Neuronal stem cell (in vitro differentiated cells): ENCODE data around the gene SNAPC2.

ENCODE experiments used
- DNase-seq: peaks from one replicate; pipeline ENCODE4 v3.0.0-alpha.2; 2013; ENCODE audit warnings: low spot score
- H2AFZ ChIP-seq: one replicate; pipeline ENCODE4 v1.6.1; 2013; ENCODE audit warnings: mild to moderate bottlenecking, low read length, inconsistent platforms
- H2AK5ac ChIP-seq: 2 replicates; pipeline ENCODE4 v1.6.1; 2013; ENCODE audit warnings: low read depth, mild to moderate bottlenecking, inconsistent platforms, low read length, moderate library complexity, mixed read lengths
- H2BK120ac ChIP-seq: 2 replicates; pipeline ENCODE4 v1.6.1; 2013; ENCODE audit warnings: low read depth, mild to moderate bottlenecking, inconsistent platforms, low read length, moderate library complexity, mixed read lengths
- H2BK12ac ChIP-seq: one replicate; pipeline ENCODE4 v1.6.1; 2013; ENCODE audit warnings: low read length, inconsistent platforms
- H2BK15ac ChIP-seq: 2 replicates; pipeline ENCODE4 v1.6.1; 2013; ENCODE audit warnings: mild to moderate bottlenecking, low read length, inconsistent platforms, mixed read lengths
- H2BK5ac ChIP-seq: one replicate; pipeline ENCODE4 v1.6.1; 2013; ENCODE audit warnings: inconsistent platforms, mild to moderate bottlenecking, low read length, moderate library complexity
- H3K14ac ChIP-seq: one replicate; pipeline ENCODE4 v1.6.1; 2013; ENCODE audit warnings: low read length, inconsistent platforms
- H3K18ac ChIP-seq: 2 replicates; pipeline ENCODE4 v1.6.1; 2013; ENCODE audit warnings: low read length, inconsistent platforms
- H3K23ac ChIP-seq: 2 replicates; pipeline ENCODE4 v1.6.1; 2013; ENCODE audit warnings: low read depth, mild to moderate bottlenecking, mixed read lengths, low read length, inconsistent platforms; ENCODE audit not compliant: poor library complexity
- H3K27ac ChIP-seq: replicated peaks from 3 replicates; pipeline ENCODE4 v1.5.1; 2013; ENCODE audit warnings: low read length, inconsistent platforms
- H3K27me3 ChIP-seq, 3 experiments: 2 replicates each; pipeline ENCODE4 v1.6.1; 2013; ENCODE audit warnings: low read length in 3 of 3, mild to moderate bottlenecking in 2 of 3, inconsistent platforms in 1 of 3, low read depth in 1 of 3, mixed read lengths in 1 of 3, moderate library complexity in 1 of 3; ENCODE audit not compliant: control insufficient read depth in 3 of 3, insufficient read depth in 3 of 3
- H3K36me3 ChIP-seq, 2 donors: replicated peaks in 1 of 2; 2 replicates each; pipeline ENCODE4 v1.6.1; 2013; ENCODE audit warnings: low read length in 2 of 2; ENCODE audit not compliant: control insufficient read depth in 2 of 2, insufficient read depth in 2 of 2
- H3K4ac ChIP-seq: 2 replicates; pipeline ENCODE4 v1.6.1; 2013; ENCODE audit warnings: inconsistent platforms, mild to moderate bottlenecking, low read length, moderate library complexity
- H3K4me1 ChIP-seq, 2 donors: 1 replicate in 1 of 2; 2 replicates in 1 of 2; pipeline ENCODE4 v1.6.1; 2013; ENCODE audit warnings: low read length in 2 of 2, low read depth in 1 of 2; ENCODE audit not compliant: control insufficient read depth in 2 of 2, insufficient read depth in 1 of 2
- H3K4me2 ChIP-seq: one replicate; pipeline ENCODE4 v1.6.1; 2013; ENCODE audit warnings: mild to moderate bottlenecking, low read length, inconsistent platforms; ENCODE audit not compliant: insufficient read depth, poor library complexity, severe bottlenecking
- H3K4me3 ChIP-seq, 2 donors: 2 replicates each; pipeline ENCODE4 v1.5.1; 2013; ENCODE audit warnings: low read length in 2 of 2, mild to moderate bottlenecking in 2 of 2, inconsistent platforms in 1 of 2, moderate library complexity in 1 of 2
- H3K79me1 ChIP-seq: one replicate; pipeline ENCODE4 v1.6.1; 2013; ENCODE audit warnings: low read depth, mild to moderate bottlenecking, inconsistent platforms, low read length, moderate library complexity
- H3K9ac ChIP-seq: one replicate; pipeline ENCODE4 v1.6.1; 2013; ENCODE audit warnings: mild to moderate bottlenecking, low read depth, low read length, inconsistent platforms; ENCODE audit not compliant: poor library complexity
- H3K9me3 ChIP-seq, 2 donors: replicated peaks in 1 of 2; 2 replicates each; pipeline versions ENCODE3 to v1.6.1; 2013; ENCODE audit warnings: low read length in 2 of 2, mild to moderate bottlenecking in 2 of 2, inconsistent platforms in 1 of 2, low read depth in 1 of 2, mixed read lengths in 1 of 2, moderate library complexity in 1 of 2; ENCODE audit not compliant: control insufficient read depth in 2 of 2, insufficient read depth in 1 of 2
- H4K8ac ChIP-seq: one replicate; pipeline ENCODE4 v1.6.1; 2013; ENCODE audit warnings: low read depth, mild to moderate bottlenecking, inconsistent platforms, low read length, moderate library complexity
- H4K91ac ChIP-seq: one replicate; pipeline ENCODE4 v1.6.1; 2013; ENCODE audit warnings: low read length, low read depth, mild to moderate bottlenecking, inconsistent platforms; ENCODE audit not compliant: poor library complexity
- WGBS, 2 donors: extraction: QIAGEN DNeasy Blood & Tissue Kit; methylation state at CpG; one replicate each; pipeline ENCODE4 v1.1.7; 2013; ENCODE audit warnings: missing lambda C conversion rate in 2 of 2, mixed read lengths in 1 of 2; ENCODE audit not compliant: insufficient read length in 2 of 2, insufficient replicate concordance in 1 of 2; ENCODE audit errors: extremely low coverage in 2 of 2; 5-methylcytosine and 5-hydroxymethylcytosine counted together

SNAPC2 gene

DNA sequence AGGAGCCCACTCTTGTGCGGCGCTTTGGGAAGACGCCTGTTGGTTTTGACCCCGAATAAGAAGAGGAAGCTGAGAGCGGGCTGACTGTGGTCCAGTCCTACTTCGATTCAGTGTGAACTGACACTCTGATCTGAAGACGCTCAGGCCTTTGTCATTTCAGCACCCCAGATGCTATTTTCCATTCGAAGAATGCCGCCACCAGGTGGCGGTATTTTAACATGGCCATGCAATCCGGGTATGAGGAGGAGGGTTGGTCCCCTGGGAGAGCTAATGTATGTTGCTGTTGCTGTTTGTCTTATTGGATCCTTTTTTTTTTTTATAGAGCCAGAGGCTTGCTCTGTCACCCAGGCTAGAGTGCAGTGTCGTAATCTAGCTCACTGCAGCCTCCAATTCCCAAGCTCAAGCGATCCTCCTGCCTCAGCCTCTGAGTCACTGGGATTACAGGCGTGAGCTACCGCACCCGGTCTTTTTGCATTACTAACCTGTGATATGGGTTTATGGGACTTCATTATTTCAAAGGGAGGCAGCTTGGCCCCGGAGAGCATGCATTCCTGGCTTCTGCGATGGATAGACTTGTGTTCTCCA lies 24.1 kb downstream of the SNAPC2 start:
- Histone ChIP-seq H3K36me3 (peaks cover 15 to 34% of the 10 kb centered on the region in 2 donors), H3K18ac (no peak overlapping the region), H2BK5ac (no peak overlapping the region), H3K9me3 (no peaks in the 10 kb centered on the region), H2AK5ac (no peak overlapping the region), H3K4me2 (peak overlapping the region; percentile 72), H3K4me3 (peak overlapping the region; percentile 84 to 92), H3K4ac (no peak overlapping the region), H2AFZ (peak overlapping the region; percentile 93), H3K27me3 (no peaks in the 10 kb centered on the region), H3K79me1 (peaks cover 7% of the 10 kb centered on the region), H3K9ac (peak overlapping the region; percentile 27), H2BK12ac (no peak overlapping the region), H3K23ac (no peak overlapping the region), H3K4me1 (peaks cover 0 to 3% of the 10 kb centered on the region in 2 donors), H2BK15ac (peak overlapping the region; percentile 21), H2BK120ac (peak overlapping the region; percentile 29), H4K8ac (no peak overlapping the region), H4K91ac (no peak overlapping the region), H3K14ac (no peak overlapping the region), H3K27ac (peak overlapping the region; percentile 18)
- no CpG with 5 or more reads among the region's 18 CpGs for WGBS, 2 donors
- DNase-seq: peak; percentile 89

DNA sequence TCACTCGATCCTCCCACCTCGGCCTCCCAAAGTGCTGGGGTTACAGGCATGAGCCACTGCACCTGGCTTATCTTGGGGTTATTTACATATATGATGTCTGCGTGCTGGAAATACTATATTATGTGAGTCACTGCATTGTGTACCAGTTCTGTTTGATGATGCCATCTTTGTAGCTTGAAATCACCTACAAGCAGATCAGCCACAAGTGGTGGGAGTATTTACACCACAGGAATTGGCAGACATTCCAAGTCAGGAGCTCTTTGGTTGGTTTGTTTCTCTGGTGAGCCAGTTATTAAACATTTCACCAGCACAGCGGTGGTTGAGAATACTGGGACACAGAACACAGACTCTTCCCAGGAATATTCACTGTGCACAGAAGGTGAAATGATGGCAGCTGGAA lies 27.8 kb downstream of the SNAPC2 start:
- Histone ChIP-seq H2BK120ac (no peak overlapping the region), H3K23ac (no peak overlapping the region), H3K79me1 (no peaks in the 10 kb centered on the region), H3K9me3 (no peaks in the 10 kb centered on the region), H3K14ac (no peak overlapping the region), H3K4ac (no peak overlapping the region), H3K27ac (no peak overlapping the region), H3K4me2 (no peak overlapping the region), H2AK5ac (no peak overlapping the region), H3K36me3 (peaks cover 0 to 5% of the 10 kb centered on the region in 2 donors), H3K4me1 (peaks cover 0 to 2% of the 10 kb centered on the region in 2 donors), H2AFZ (no peak overlapping the region), H2BK15ac (no peak overlapping the region), H4K8ac (no peak overlapping the region), H3K27me3 (no peaks in the 10 kb centered on the region), H3K18ac (no peak overlapping the region), H3K9ac (no peak overlapping the region), H4K91ac (no peak overlapping the region), H2BK12ac (no peak overlapping the region), H3K4me3 (no peak overlapping the region), H2BK5ac (no peak overlapping the region)
- no peak for DNase-seq
- no CpG with 5 or more reads among the region's 4 CpGs for WGBS, 2 donors

DNA sequence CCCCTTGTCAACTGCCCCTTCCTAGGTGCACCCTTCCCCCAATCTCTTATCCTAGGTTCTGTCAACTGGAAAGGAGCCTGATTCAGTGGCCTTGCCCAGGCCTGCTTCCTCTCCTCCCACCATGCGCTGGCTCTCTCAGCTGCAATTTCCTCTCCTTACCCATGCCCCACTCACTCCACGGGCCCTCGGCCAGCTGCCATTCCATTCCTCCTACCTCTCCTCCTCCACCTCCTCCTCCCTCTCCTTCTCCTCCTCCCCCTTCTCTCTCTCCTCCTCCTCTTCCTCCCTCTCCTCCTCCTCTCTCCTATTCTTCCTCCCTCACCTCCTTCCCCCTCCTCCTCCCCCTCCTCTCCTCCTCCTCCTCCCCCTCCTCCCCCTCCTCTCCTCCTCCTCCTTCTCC lies 32.9 kb downstream of the SNAPC2 start:
- Histone ChIP-seq H2BK120ac (no peak overlapping the region), H2BK5ac (no peak overlapping the region), H3K4ac (no peak overlapping the region), H2AK5ac (peak overlapping the region; percentile 35), H3K4me3 (no peak overlapping the region), H3K4me1 (peaks cover 0 to 2% of the 10 kb centered on the region in 2 donors), H2BK15ac (no peak overlapping the region), H3K9ac (no peak overlapping the region), H3K23ac (no peak overlapping the region), H3K27ac (no peak overlapping the region), H4K91ac (no peak overlapping the region), H4K8ac (no peak overlapping the region), H3K9me3 (no peaks in the 10 kb centered on the region), H3K36me3 (peaks cover 1 to 17% of the 10 kb centered on the region in 2 donors), H3K79me1 (no peaks in the 10 kb centered on the region), H3K4me2 (no peak overlapping the region), H2AFZ (no peak overlapping the region), H3K18ac (peak overlapping the region; percentile 2), H3K27me3 (no peaks in the 10 kb centered on the region), H2BK12ac (no peak overlapping the region), H3K14ac (no peak overlapping the region)
- WGBS, 2 donors: no CpG with 5 or more reads among the region's 3 CpGs
- DNase-seq: no peak

DNA sequence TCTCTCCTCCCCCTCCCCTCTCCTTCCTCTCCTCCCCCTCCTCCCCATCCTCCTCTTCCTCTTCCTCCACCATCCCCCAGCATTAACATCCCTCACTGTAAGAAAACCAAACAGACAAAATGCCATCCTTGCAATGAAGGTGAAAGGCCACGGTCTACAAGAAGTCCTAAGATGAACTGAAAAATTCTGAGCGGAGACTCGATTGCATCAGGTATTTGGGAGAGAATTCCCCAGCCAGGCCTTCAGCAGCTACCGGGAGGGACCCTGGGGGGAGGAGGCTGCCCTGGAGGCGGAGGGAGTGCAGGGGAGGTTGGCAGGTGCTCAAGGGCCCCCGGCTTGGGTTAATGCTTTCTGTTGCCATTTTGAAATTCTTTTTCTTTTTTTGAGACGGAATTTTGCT lies 33.4 kb downstream of the SNAPC2 start:
- Histone ChIP-seq H3K79me1 (no peaks in the 10 kb centered on the region), H4K8ac (no peak overlapping the region), H3K9ac (no peak overlapping the region), H3K4me1 (peaks cover 0 to 2% of the 10 kb centered on the region in 2 donors), H2BK120ac (no peak overlapping the region), H2AFZ (no peak overlapping the region), H3K4me2 (no peak overlapping the region), H3K18ac (no peak overlapping the region), H3K23ac (no peak overlapping the region), H2BK5ac (no peak overlapping the region), H3K4ac (no peak overlapping the region), H3K9me3 (no peaks in the 10 kb centered on the region), H2AK5ac (no peak overlapping the region), H3K27ac (no peak overlapping the region), H3K27me3 (no peaks in the 10 kb centered on the region), H2BK12ac (no peak overlapping the region), H2BK15ac (no peak overlapping the region), H4K91ac (no peak overlapping the region), H3K36me3 (peaks cover 4 to 20% of the 10 kb centered on the region in 2 donors), H3K14ac (no peak overlapping the region), H3K4me3 (no peak overlapping the region)
- no peak for DNase-seq
- no CpG with 5 or more reads among the region's 7 CpGs for WGBS, 2 donors
